SJSA1 (cell line): ENCODE measurements around the gene HBEGF. TPM values are rescaled to one million over a fixed set of nuclear protein-coding genes. Genes with fewer than 3 reads are reported as not detected.
"Not testable (repeated sequence)": the region's sequence is repeated elsewhere in the genome, so short reads cannot be mapped to it uniquely, and the experiment has no call there.

Experiments used
- DNase-seq, 2 experiments: peaks; one replicate each; pipeline ENCODE4 v3.0.0-alpha.2; 2015 to 2020; ENCODE audit warnings: low spot score in 2 of 2, low read depth in 1 of 2
- H3K27ac ChIP-seq: fragments of 250-450 bp; sonication (Bioruptor Pico); 2 replicates; pipeline ENCODE4 v1.5.1; 2020; ENCODE audit warnings: mild to moderate bottlenecking, moderate library complexity
- H3K27me3 ChIP-seq: fragments of 250-450 bp; sonication (Bioruptor Pico); replicated peaks from 2 replicates; pipeline ENCODE4 v1.5.1; 2020; ENCODE audit warnings: mild to moderate bottlenecking, moderate library complexity
- H3K36me3 ChIP-seq: fragments of 250-450 bp; sonication (Bioruptor Pico); 2 replicates; pipeline ENCODE4 v1.5.1; 2020; ENCODE audit warnings: mild to moderate bottlenecking
- H3K4me1 ChIP-seq: fragments of 250-450 bp; sonication (Bioruptor Pico); replicated peaks from 2 replicates; pipeline ENCODE4 v1.6.1; 2021; ENCODE audit warnings: mild to moderate bottlenecking
- H3K4me3 ChIP-seq: fragments of 250-450 bp; sonication (Bioruptor Pico); 2 replicates; pipeline ENCODE4 v1.5.1; 2020; ENCODE audit warnings: mild to moderate bottlenecking
- H3K9me3 ChIP-seq: fragments of 250-450 bp; sonication (Bioruptor Pico); replicated peaks from 2 replicates; pipeline ENCODE4 v1.5.1; 2020; ENCODE audit warnings: mild to moderate bottlenecking
- total RNA-seq: library from RNA; depleted of rRNA; stranded (reverse); fragments of >200 nt; shearing (Covaris generic); gene quantifications from 2 replicates; pipeline ENCODE4 v1.2.3, GENCODE V29; 2014

The HBEGF gene
- total RNA-seq, 1 experiment from 2014 or later, result 44.2 TPM

DNA sequence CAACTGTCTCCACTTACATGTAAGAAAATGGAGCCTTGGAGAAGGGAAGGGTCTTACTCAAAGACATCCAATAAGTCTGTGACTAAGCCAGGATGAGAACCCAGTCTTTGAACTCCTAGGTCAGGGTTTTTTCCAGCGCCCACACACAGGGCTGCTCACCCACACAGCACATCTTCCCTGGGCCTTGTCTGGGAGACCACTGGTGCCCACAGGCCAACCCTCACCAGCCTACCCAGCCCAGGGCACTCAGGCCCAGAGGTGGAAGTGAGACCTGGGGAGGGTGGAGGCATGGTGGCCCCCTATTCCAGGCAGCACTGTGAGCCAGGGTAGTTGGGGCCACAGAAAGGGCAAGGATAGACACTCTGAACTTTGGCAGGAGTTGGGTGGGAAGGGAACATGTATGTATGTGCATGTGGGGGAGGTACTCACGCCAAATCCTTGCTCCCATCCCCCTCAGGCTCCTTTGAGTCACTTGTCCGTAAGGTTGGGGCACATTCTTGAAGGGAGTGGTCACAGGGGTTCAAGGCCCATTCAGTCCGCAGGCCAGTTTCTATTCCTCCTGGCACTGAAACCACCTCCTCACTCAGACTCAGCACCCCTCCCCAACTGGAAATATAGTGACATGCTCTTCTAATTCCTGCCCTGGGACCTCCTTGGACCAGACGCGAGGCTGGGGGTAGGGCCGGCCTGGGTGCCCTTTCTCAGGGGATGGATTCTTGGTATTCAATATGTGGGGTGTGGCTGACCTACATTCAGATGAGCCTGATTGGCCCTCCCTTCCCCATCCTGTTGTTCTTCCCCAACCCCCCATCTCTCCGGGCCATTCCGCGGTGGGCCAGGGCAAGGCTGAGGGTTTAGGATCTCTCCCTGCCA is 10.7 kb upstream of the HBEGF start:
- no peak overlapping the region for H3K27ac ChIP-seq
- H3K27me3 ChIP-seq, result no peaks in the 10 kb centered on the region
- no peak overlapping the region for H3K4me3 ChIP-seq
- no peak for DNase-seq
- no peaks in the 10 kb centered on the region for H3K36me3 ChIP-seq
- no peaks in the 10 kb centered on the region for H3K9me3 ChIP-seq
- peaks cover 3% of the 10 kb centered on the region; the same call in 1 of the 2 replicates for H3K4me1 ChIP-seq

DNA sequence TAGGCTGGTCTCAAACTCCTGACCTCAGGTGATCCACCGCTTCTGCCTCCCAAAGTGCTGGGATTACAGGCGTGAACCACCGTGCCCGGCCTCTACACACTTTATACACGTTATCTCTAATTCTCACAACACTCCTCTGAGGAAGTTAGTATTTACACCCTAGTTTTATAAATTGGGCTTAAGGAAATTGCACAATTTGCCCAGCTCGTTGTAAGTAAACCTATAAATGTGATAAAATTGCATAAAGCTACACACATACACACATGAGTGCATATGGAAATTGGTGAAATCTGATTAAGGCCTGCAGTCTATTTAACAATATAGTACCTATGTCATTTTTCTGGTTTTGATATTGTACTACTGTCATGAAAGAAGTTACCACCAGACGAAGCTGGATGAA is 9.1 kb upstream of the HBEGF start:
- no peak overlapping the region for H3K4me3 ChIP-seq
- DNase-seq, result no peak
- no peaks in the 10 kb centered on the region for H3K27me3 ChIP-seq
- no peaks in the 10 kb centered on the region for H3K9me3 ChIP-seq
- H3K27ac ChIP-seq, result no peak overlapping the region
- no peaks in the 10 kb centered on the region for H3K36me3 ChIP-seq
- peaks cover 3% of the 10 kb centered on the region; the same call in 1 of the 2 replicates for H3K4me1 ChIP-seq

DNA sequence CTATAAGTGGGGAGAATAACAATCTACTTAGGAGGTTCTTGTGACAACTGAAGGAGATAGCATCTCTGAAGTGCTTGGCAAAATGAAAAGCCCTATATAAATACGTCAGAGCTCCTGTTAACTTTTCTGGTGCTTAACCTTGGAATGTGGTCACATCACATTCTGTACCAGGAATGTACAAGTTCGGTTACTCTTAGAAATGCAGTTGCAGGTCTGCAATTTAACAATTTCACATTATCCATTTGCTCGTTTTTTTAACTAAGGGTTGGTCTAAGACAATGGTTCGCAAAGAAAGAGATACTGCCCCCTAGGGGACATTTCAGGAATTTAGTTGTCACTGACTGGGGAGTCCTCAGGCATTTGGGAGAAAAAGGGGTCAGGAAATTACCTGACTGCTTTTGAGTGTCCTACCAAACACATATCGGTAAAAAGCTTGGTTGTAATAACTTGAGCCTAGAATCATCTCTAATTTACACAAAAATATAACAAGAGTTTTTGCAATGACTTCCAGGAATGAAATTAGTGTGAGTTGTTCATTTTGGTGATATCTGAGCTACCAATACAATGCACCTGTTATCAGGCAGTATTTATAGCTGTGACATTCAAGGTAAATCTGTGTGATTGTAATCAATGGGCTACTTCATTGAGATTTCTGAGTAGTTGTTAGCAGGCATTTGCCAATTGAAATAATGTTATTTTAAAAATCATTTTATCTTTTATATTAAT is 5.4 kb upstream of the HBEGF start:
- no peaks in the 10 kb centered on the region for H3K9me3 ChIP-seq
- DNase-seq, result peak; percentile 78 to 83
- H3K27me3 ChIP-seq, result no peaks in the 10 kb centered on the region
- no peak overlapping the region for H3K27ac ChIP-seq
- no peak overlapping the region for H3K4me3 ChIP-seq
- H3K4me1 ChIP-seq, result peaks cover 2% of the 10 kb centered on the region; the same call in 1 of the 2 replicates
- H3K36me3 ChIP-seq, result no peaks in the 10 kb centered on the region

DNA sequence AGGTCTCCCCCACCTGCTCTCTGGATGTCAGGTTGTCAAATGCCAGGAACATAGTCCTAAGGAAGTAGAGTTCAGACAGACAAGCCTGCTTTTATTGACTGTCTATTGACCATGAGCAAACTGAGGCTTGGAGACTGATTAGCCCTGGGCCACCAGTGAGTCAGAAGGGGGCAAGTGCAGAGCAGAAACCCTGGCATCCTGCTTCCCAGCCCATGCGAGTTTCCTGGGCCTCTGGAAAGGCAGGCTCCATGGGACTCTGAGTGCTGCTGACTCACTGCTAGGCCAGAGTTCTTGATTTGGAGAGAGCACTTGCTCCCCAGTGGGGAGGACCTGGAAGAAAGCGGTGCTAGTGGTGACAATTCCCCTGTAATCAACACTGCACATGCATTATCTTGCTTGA is 2.8 kb upstream of the HBEGF start:
- H3K4me3 ChIP-seq, result no peak overlapping the region
- H3K27me3 ChIP-seq, result no peaks in the 10 kb centered on the region
- H3K9me3 ChIP-seq, result no peaks in the 10 kb centered on the region; the same call in 1 of the 2 replicates
- no peak for DNase-seq
- H3K4me1 ChIP-seq, result peaks cover 21% of the 10 kb centered on the region
- peaks cover 13% of the 10 kb centered on the region for H3K36me3 ChIP-seq
- H3K27ac ChIP-seq, result no peak overlapping the region

DNA sequence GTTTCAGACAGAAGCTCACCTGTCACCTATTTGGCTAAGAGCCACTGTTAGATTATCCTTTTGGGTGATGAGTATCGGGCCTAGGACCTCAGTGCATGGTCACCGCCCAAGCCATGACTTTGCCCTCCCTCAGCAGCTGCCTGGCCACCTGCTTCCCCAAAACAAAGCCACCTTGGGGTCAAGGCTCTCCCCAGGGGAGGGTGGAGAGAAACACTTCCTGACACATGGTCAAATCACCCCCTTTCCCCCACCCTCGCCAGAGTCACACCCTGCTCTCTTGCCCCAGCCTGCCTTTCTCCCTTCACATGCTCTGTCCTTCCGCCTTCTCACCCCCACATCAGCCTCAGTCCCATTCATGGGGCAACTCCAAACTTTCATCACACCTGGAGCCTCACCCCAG is 1.7 kb upstream of the HBEGF start:
- no peaks in the 10 kb centered on the region for H3K27me3 ChIP-seq
- H3K4me3 ChIP-seq, result no peak overlapping the region
- peaks cover 23% of the 10 kb centered on the region for H3K36me3 ChIP-seq
- no peak overlapping the region for H3K27ac ChIP-seq
- H3K9me3 ChIP-seq, result no peaks in the 10 kb centered on the region; the same call in 1 of the 2 replicates
- DNase-seq, result no peak
- H3K4me1 ChIP-seq, result peaks cover 21% of the 10 kb centered on the region

DNA sequence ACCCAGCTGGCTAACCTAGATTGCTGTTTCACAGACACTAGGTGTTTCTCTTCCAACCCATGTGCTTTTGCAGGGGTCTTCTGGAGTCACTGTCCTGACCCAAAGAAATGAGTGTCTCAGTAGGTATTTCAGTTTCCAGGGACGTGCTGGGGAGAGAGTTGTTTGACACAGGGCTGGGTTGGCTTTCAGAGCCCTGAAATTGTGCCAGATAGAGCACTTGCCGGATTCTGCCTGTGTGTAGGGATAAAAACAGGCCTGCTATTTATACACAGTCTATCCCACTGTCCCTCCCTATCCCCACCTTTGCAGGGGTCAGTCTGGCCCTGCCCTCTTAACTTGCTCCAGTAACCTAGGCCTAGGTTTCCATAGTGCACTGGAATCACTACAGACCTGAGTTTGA is 957 bp upstream of the HBEGF start:
- Histone ChIP-seq H3K9me3 (no peaks in the 10 kb centered on the region; the same call in 1 of the 2 replicates), H3K27ac (no peak overlapping the region), H3K4me1 (peaks cover 21% of the 10 kb centered on the region), H3K36me3 (peaks cover 31% of the 10 kb centered on the region), H3K4me3 (no peak overlapping the region), H3K27me3 (no peaks in the 10 kb centered on the region)
- DNase-seq, result no peak

DNA sequence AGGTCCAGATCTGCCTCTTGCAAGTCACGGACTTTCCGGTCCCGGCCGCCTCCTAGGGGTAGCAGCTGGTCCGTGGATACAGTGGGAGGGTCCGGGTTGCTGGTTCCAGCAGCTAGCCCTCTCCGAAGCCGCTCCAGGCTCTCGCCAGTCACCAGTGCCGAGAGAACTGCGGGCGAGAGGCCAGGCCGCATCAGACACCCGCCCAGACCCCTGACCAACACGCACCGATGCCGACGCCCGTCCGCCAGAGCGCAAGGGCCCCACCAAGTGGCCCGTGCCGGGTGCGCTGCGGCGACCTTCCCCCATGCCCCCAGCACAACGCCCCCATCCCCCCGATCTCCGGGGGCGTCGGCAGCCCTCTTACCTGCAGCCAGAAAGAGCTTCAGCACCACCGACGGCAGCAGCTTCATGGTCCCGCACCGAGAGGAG is 470 bp downstream of the HBEGF start:
- Histone ChIP-seq H3K27me3 (no peaks in the 10 kb centered on the region), H3K4me3 (peak overlapping the region; percentile 84), H3K9me3 (no peaks in the 10 kb centered on the region; the same call in 1 of the 2 replicates), H3K36me3 (peaks cover 45% of the 10 kb centered on the region), H3K4me1 (peaks cover 21% of the 10 kb centered on the region), H3K27ac (peak overlapping the region; percentile 10)
- peak; percentile 72 to 80 for DNase-seq

DNA sequence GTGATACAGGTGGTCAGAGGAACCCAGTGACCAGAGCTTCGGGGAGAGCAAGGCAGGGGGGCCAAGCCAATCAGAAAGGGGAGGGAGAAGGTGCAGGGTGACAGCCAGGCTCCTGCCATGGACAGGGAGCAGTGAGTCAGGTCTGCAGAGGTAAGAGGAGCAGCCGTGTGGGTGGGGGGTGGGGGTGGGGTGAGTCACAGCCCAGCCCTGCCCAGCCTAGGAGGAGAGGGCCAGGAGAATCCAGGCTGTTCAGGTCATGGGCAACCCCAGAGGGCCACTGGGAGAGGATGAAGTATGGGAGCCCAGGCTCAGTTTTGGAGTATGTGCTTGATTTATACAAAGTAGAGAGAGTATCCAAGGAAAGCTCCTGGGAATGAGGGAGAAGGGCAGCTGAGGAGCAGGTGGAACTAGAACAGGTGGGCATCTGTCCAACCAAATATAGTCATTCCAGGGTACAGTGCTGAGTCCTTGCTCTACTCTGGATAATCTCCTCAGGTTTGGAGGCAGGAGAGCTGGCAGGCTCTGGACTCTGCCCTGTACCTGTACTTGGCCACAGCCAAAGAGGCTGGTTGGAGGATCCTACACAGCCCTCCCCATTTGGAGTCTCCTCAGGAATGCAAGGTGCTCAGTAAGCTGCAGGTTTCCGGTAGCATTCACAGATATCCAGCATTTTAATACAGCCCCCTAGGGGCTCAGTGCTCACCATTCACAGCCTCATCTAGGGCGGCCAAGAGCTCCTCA is 1.6 kb downstream of the HBEGF start:
- no peak overlapping the region for H3K27ac ChIP-seq
- no peak for DNase-seq
- no peaks in the 10 kb centered on the region for H3K27me3 ChIP-seq
- H3K4me1 ChIP-seq, result peaks cover 21% of the 10 kb centered on the region
- H3K36me3 ChIP-seq, result peaks cover 51% of the 10 kb centered on the region
- peak overlapping the region; percentile 84; the same call in 1 of the 2 replicates for H3K4me3 ChIP-seq
- H3K9me3 ChIP-seq, result no peaks in the 10 kb centered on the region; the same call in 1 of the 2 replicates

DNA sequence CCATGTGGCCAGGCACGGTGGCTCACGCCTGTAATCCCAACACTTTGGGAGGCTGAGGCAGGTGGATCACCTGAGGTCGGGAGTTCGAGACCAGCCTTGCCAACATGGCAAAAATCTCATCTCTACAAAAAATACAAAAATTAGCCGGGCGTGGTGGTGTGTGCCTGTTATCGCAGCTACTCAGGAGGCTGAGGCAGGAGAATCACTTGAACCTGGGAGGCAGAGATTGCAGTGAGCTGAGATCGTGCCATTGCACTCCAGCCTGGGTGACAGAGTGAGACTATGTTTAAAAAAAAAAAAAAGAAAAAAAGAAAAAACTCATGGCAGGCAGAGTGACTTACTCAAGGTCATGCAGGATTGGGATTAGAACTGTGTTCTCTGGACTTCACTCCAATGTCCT is 2.6 kb downstream of the HBEGF start:
- not testable (repeated sequence) for H3K9me3 ChIP-seq, H3K4me3 ChIP-seq, DNase-seq, H3K27me3 ChIP-seq, H3K27ac ChIP-seq
- Histone ChIP-seq H3K4me1 (peaks cover 23% of the 10 kb centered on the region), H3K36me3 (peaks cover 61% of the 10 kb centered on the region)

DNA sequence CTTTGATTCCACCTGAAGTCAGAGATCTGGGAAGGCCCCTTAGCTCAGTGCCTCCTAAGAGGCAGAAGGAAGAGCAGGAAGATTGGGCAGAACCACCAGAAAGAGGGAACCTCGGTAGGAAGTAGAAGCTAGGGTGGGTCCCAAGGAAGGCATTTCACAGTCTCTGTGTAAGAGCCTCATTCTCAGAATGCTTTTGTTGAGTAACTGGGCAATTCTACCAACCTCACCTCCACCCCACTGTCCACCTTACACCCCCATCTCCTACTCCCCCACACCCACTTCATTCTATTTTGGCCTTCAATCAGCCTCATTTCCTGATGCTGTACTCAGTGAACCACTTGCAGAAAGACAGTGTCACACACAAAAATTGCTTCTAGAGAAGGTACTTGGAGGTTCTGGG is 3.5 kb downstream of the HBEGF start:
- DNase-seq, result no peak
- peaks cover 70% of the 10 kb centered on the region for H3K36me3 ChIP-seq
- no peak overlapping the region for H3K4me3 ChIP-seq
- peaks cover 28% of the 10 kb centered on the region for H3K4me1 ChIP-seq
- H3K27me3 ChIP-seq, result no peaks in the 10 kb centered on the region
- H3K9me3 ChIP-seq, result no peaks in the 10 kb centered on the region; the same call in 1 of the 2 replicates
- H3K27ac ChIP-seq, result no peak overlapping the region

DNA sequence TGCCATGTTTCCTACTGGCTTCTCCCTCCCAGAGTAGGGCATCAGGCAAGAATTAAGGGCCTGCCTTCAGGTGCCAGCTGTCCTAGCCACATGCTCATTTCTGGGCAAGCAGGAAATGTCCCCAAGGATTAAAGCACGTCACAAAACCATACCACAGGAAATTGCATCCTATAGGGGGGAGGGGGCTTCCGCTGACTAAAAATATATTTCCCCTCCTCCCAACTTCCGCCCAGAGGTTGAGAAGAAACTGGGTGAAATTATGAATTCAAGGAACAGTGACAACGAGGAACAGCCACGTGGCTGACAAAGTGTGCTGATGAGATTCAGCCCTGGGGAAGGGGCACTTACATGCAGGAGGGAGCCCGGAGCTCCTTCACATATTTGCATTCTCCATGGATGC is 4.1 kb downstream of the HBEGF start:
- H3K27ac ChIP-seq, result no peak overlapping the region
- peaks cover 28% of the 10 kb centered on the region for H3K4me1 ChIP-seq

DNA sequence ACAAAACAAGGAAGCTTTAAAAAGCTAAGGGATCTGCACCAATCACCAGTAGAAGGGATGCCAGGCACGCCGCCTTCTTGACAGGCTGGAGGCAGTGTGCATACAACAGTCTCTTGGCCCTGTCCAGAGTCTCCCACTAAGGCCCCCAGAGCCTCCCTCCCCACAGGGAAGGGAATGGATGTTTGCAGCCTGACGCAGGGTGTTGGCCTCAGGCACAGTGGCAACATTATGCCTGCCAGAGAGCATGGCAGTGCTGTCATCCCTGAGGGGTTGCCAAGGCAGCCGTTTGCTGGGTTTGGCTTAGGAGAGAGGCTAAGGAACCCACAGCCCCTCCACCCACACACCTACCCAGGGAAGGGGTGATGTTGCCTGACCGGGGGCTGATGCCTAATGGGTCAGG is 4.8 kb downstream of the HBEGF start:
- no peaks in the 10 kb centered on the region; the same call in 1 of the 2 replicates for H3K9me3 ChIP-seq
- no peak overlapping the region for H3K4me3 ChIP-seq
- no peak for DNase-seq
- peaks cover 23% of the 10 kb centered on the region for H3K4me1 ChIP-seq
- H3K27me3 ChIP-seq, result no peaks in the 10 kb centered on the region
- peaks cover 80% of the 10 kb centered on the region for H3K36me3 ChIP-seq
- no peak overlapping the region for H3K27ac ChIP-seq

More for the DNA sequence above, 4.1 kb downstream of the HBEGF start:
- Histone ChIP-seq H3K9me3 (no peaks in the 10 kb centered on the region; the same call in 1 of the 2 replicates), H3K36me3 (peaks cover 76% of the 10 kb centered on the region), H3K4me3 (no peak overlapping the region), H3K27me3 (no peaks in the 10 kb centered on the region)
- DNase-seq, result no peak

DNA sequence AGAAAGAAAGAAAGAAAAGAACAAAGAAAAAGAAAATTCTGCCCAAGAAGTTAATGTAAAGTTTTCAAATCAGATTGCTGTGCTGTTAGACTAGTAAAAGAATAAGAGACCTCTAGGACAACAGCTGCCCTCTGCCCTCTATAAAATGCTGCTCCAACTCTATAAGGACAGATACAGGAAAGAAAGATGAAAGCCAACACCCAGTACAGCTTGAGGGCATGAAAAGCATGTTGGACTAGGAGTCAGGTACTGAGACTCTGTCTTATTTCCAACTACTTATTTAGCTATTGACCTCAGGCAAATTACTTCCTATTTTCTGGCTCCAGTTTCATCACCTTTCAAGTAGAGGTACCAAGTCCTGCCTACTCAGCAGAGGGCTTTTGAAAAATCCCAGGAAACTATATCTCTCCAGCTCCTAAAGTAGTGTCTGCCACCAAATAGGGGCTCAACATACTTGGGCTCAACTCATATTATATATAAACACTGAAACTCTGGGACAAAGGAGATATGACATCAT is 5.7 kb downstream of the HBEGF start:
- no peaks in the 10 kb centered on the region; the same call in 1 of the 2 replicates for H3K9me3 ChIP-seq
- H3K27ac ChIP-seq, result no peak overlapping the region
- no peak for DNase-seq
- no peak overlapping the region for H3K4me3 ChIP-seq
- H3K4me1 ChIP-seq, result peaks cover 21% of the 10 kb centered on the region
- no peaks in the 10 kb centered on the region for H3K27me3 ChIP-seq
- peaks cover 86% of the 10 kb centered on the region for H3K36me3 ChIP-seq
